Activated B cell treated with CpG ODN at 0.5 μM for 24 hours (primary cell): ENCODE measurements around the gene ADGRB2. TPM values are rescaled to one million over a fixed set of nuclear protein-coding genes. Genes with fewer than 3 reads are reported as not detected.

Experiments used
- ATAC-seq: fragments of 200-7000 bp; cut with Tn5 transposase; one replicate; pipeline ENCODE4 v1.10.0; 2021; ENCODE audit warnings: low read depth, mild to moderate bottlenecking, moderate library complexity
- CTCF ChIA-PET: fragments of 350-600 bp; sonication (Branson Sonifier 250); formaldehyde crosslinking; loops from one replicate; lab custom pipeline; 2021; ENCODE audit warnings: antibody characterized with exemption; lab: Charles Lee
- POLR2A ChIA-PET: fragments of 350-600 bp; sonication (Branson Sonifier 250); formaldehyde crosslinking; loops from one replicate; lab custom pipeline; 2021; ENCODE audit warnings: antibody characterized with exemption; lab: Charles Lee
- DNase-seq: peaks from one replicate; pipeline ENCODE4 v3.0.0; 2022
- H3K27ac Mint-ChIP-seq: one replicate; pipeline ENCODE4 v1.8.0; 2020; ENCODE audit warnings: mixed read lengths
- H3K27me3 Mint-ChIP-seq: one replicate; pipeline ENCODE4 v1.8.0; 2021; ENCODE audit warnings: mixed read lengths
- H3K36me3 Mint-ChIP-seq: one replicate; pipeline ENCODE4 v1.8.0; 2021; ENCODE audit warnings: low read depth, mixed read lengths
- H3K4me1 Mint-ChIP-seq: one replicate; pipeline ENCODE4 v1.8.0; 2021; ENCODE audit warnings: mixed read lengths
- H3K4me3 Mint-ChIP-seq: one replicate; pipeline ENCODE4 v1.8.0; 2020; ENCODE audit warnings: mild to moderate bottlenecking, mixed read lengths
- H3K9me3 Mint-ChIP-seq: one replicate; pipeline ENCODE4 v1.8.0; 2020; ENCODE audit warnings: mixed read lengths
- intact Hi-C: fragments of 100-400 bp; cut with micrococcal nuclease; formaldehyde crosslinking; loops from one replicate; pipeline ENCODE4 v1.15.1; 2024
- total RNA-seq: library from RNA; stranded (reverse); gene quantifications from 2 replicates; pipeline ENCODE4 v1.2.3, GENCODE V29; 2022
- TF ChIP-seq, protein P1 (sequence below): fragments of 200-600 bp; IDR thresholded peaks from one replicate; pipeline ENCODE4 v1.8.0; 2022; ENCODE audit warnings: antibody characterized with exemption, mild to moderate bottlenecking

Gene ADGRB2
- total RNA-seq, 1 donor from 2014 or later, result 6.3 TPM

DNA sequence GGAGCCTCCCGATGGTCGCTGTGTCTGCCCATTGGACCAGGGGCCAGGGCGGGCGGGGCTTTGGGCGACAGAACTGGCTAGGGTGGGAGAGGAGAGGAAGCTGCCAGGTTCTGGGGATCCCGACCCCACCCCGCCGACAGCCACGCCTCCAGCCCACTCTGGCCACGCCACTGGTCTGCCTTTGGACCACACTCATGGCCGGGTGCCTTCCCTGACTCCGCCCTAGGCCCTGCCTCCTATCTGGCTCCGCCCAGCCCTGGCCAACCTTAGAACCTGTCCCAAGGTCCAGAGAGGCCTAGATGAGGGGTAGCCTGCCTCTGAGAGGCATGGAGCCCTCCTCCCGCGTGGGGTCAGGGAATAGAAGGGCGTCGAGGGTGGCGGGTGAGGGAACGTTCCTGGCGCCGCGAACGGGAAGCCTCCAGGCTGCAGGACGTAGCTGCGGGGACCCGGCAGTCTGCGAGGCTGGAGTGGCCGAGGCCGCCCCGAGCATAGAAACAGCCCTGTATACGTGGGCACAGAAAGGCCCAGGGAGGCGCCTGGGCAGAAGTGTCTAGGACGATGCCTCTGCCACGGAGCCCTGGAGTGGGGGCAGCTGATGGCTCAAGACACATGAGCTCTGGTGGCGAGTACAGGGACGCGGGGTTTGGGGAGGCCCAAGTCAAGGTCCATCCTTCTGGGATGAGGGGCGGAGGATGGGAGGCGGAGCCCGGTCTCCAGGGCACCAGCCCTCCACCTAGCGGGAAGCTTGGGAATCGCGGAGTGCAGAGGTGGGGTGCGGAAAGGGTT lies 48.9 kb downstream of the ADGRB2 start:
- CTCF ChIA-PET, result interaction anchor here (0.7 to 5.0 kb wide), 4 partner anchors 10 to 249 kb away, joined by 3 to 41 read pairs (median 4); no protein-coding TSS in a partner anchor
- peak; percentile 74 for ATAC-seq
- Mint-ChIP-seq H3K27ac (no peak overlapping the region), H3K36me3 (no peaks in the 10 kb centered on the region), H3K9me3 (no peaks in the 10 kb centered on the region), H3K27me3 (peaks cover 47% of the 10 kb centered on the region), H3K4me1 (peaks cover 13% of the 10 kb centered on the region), H3K4me3 (peak overlapping the region; percentile 77)
- intact Hi-C loops, result loop anchor here (2.0 kb wide), 1 partner anchor 30 kb away; no protein-coding TSS in a partner anchor
- TF ChIP-seq, protein P1, sequence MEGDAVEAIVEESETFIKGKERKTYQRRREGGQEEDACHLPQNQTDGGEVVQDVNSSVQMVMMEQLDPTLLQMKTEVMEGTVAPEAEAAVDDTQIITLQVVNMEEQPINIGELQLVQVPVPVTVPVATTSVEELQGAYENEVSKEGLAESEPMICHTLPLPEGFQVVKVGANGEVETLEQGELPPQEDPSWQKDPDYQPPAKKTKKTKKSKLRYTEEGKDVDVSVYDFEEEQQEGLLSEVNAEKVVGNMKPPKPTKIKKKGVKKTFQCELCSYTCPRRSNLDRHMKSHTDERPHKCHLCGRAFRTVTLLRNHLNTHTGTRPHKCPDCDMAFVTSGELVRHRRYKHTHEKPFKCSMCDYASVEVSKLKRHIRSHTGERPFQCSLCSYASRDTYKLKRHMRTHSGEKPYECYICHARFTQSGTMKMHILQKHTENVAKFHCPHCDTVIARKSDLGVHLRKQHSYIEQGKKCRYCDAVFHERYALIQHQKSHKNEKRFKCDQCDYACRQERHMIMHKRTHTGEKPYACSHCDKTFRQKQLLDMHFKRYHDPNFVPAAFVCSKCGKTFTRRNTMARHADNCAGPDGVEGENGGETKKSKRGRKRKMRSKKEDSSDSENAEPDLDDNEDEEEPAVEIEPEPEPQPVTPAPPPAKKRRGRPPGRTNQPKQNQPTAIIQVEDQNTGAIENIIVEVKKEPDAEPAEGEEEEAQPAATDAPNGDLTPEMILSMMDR, result no peak
- POLR2A ChIA-PET, result interaction anchor here (0.9 to 2.1 kb wide), 3 partner anchors 10 to 73 kb away, joined by 3 to 9 read pairs (median 3); partner anchors contain the start of gene PEF1
- peak; percentile 33 for DNase-seq

GRCh38 chr1:31714442-31715086 lies 49.6 kb downstream of the ADGRB2 start:
- H3K4me3 Mint-ChIP-seq, result peak overlapping the region; percentile 77
- TF ChIP-seq, protein P1, result no peak
- POLR2A ChIA-PET, result interaction anchor here (1.2 to 2.1 kb wide), 2 partner anchors 9 to 74 kb away, joined by 3 to 9 read pairs; no protein-coding TSS in a partner anchor
- no peak overlapping the region for H3K27ac Mint-ChIP-seq
- ATAC-seq, result peak; percentile 55
- no peaks in the 10 kb centered on the region for H3K9me3 Mint-ChIP-seq
- CTCF ChIA-PET, result interaction anchor here (1.0 to 5.0 kb wide), 5 partner anchors 36 to 249 kb away, joined by 3 to 41 read pairs (median 4); no protein-coding TSS in a partner anchor
- intact Hi-C loops, result loop anchor here (1.0 to 2.0 kb wide), 3 partner anchors 30 to 250 kb away; no protein-coding TSS in a partner anchor
- no peaks in the 10 kb centered on the region for H3K36me3 Mint-ChIP-seq
- peaks cover 13% of the 10 kb centered on the region for H3K4me1 Mint-ChIP-seq
- H3K27me3 Mint-ChIP-seq, result peaks cover 50% of the 10 kb centered on the region
- DNase-seq, result peak; percentile 34

DNA sequence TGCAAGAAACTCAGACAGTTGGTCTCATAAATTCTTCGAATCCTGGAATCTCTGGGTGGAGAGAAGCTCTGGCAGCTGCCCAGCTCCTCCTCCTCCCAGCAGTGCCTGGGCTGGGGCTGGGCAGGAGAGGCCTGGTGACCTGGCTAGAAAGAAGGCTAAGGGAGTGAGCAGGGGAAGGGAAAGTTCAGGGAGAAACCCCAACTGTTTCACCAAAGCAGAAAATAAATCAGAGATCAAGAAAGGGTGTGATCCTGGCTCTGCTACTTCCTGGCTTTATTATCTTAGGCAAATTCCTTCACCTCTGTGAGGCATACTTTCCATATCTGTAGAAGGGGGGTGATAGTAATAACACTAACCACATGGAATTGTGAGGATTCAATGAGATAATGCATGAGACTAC lies 51.5 kb downstream of the ADGRB2 start:
- ChIA-PET CTCF (interaction anchor here (0.8 to 1.1 kb wide), 2 partner anchors 76 to 249 kb away, joined by 3 to 5 read pairs; no protein-coding TSS in a partner anchor), POLR2A (no interaction called here)
- H3K4me3 Mint-ChIP-seq, result no peak overlapping the region
- H3K4me1 Mint-ChIP-seq, result peaks cover 22% of the 10 kb centered on the region
- H3K36me3 Mint-ChIP-seq, result no peaks in the 10 kb centered on the region
- peaks cover 58% of the 10 kb centered on the region for H3K27me3 Mint-ChIP-seq
- ATAC-seq, result no peak
- no peak for DNase-seq
- peak overlapping the region; percentile 21 for H3K27ac Mint-ChIP-seq
- intact Hi-C loops, result no loop called here
- H3K9me3 Mint-ChIP-seq, result no peaks in the 10 kb centered on the region
- TF ChIP-seq, protein P1, result no peak

DNA sequence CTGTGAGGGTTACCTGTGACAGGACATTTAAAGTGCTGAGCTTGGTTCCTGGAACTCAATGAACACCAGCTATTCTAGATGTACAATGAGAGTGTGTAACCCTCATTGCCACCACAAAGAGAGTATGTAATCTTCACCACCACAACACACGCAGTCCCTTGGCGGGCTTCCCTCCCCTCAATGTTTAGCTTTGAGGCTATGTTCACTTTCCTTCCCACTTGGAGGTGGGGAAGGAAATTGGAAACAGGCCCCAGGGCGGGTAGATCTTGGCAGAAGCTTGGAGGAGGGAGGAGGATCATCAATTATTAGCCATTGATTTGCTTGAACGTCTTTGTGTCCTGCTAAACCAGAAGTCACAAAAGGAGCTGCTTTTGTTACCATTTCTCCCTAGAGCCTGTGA lies 52.1 kb downstream of the ADGRB2 start:
- no peaks in the 10 kb centered on the region for H3K9me3 Mint-ChIP-seq
- H3K4me1 Mint-ChIP-seq, result peaks cover 27% of the 10 kb centered on the region
- intact Hi-C loops, result no loop called here
- DNase-seq (no peak), ATAC-seq (no peak)
- H3K27ac Mint-ChIP-seq, result no peak overlapping the region
- peaks cover 54% of the 10 kb centered on the region for H3K27me3 Mint-ChIP-seq
- ChIA-PET CTCF (interaction anchor here (0.8 to 1.1 kb wide), 2 partner anchors 77 to 250 kb away, joined by 3 to 5 read pairs; no protein-coding TSS in a partner anchor), POLR2A (no interaction called here)
- TF ChIP-seq, protein P1, result no peak
- H3K4me3 Mint-ChIP-seq, result no peak overlapping the region
- no peaks in the 10 kb centered on the region for H3K36me3 Mint-ChIP-seq
